Skeletal muscle satellite cell (primary cell): ENCODE data around the gene FYB2.
A peak's percentile ranks its signal among the peaks of the same experiment; 100 is the strongest.

Experiments
- H3K27me3 ChIP-seq: 2 replicates; pipeline ENCODE4 v1.7.0; 2013; ENCODE audit warnings: low read length; ENCODE audit not compliant: control insufficient read depth, insufficient read depth
- H3K36me3 ChIP-seq: 2 replicates; pipeline ENCODE4 v1.7.0; 2013; ENCODE audit warnings: mild to moderate bottlenecking, control low read depth, low read length; ENCODE audit not compliant: insufficient read depth
- H3K4me1 ChIP-seq: 2 replicates; pipeline ENCODE4 v1.7.0; 2013; ENCODE audit warnings: low read length; ENCODE audit not compliant: control insufficient read depth, insufficient read depth
- H3K4me2 ChIP-seq: 2 replicates; pipeline ENCODE4 v1.7.0; 2013; ENCODE audit warnings: mild to moderate bottlenecking, low read length
- H3K4me3 ChIP-seq: 2 replicates; pipeline ENCODE4 v1.7.0; 2013; ENCODE audit warnings: low read length
- H3K9ac ChIP-seq: 2 replicates; pipeline ENCODE4 v1.7.0; 2013; ENCODE audit warnings: mild to moderate bottlenecking, low read depth, low read length, moderate library complexity
- H3K9me3 ChIP-seq: replicated peaks from 2 replicates; pipeline ENCODE4 v1.7.0; 2013; ENCODE audit warnings: mild to moderate bottlenecking, control low read depth, low read length

Gene FYB2

GRCh38 chr1:56707379-56707778 lies 111.8 kb downstream of the FYB2 start:
- H3K4me1 ChIP-seq = peaks cover 17% of the 10 kb centered on the region
- no peak overlapping the region for H3K4me3 ChIP-seq
- no peaks in the 10 kb centered on the region for H3K9me3 ChIP-seq
- H3K9ac ChIP-seq = no peak overlapping the region
- no peaks in the 10 kb centered on the region for H3K27me3 ChIP-seq
- no peak overlapping the region for H3K4me2 ChIP-seq
- H3K36me3 ChIP-seq = no peaks in the 10 kb centered on the region

- H3K4me2 ChIP-seq = no peak overlapping the region
- no peaks in the 10 kb centered on the region for H3K27me3 ChIP-seq
- H3K36me3 ChIP-seq = no peaks in the 10 kb centered on the region
- H3K9ac ChIP-seq = no peak overlapping the region
- H3K4me1 ChIP-seq = no peaks in the 10 kb centered on the region
- no peak overlapping the region for H3K4me3 ChIP-seq
- H3K9me3 ChIP-seq = no peaks in the 10 kb centered on the region
Observed at GRCh38 chr1:56703747-56704146, 115.5 kb downstream of the FYB2 start.

- H3K36me3 ChIP-seq = no peaks in the 10 kb centered on the region
- H3K4me1 ChIP-seq = no peaks in the 10 kb centered on the region
- no peaks in the 10 kb centered on the region for H3K9me3 ChIP-seq
- no peak overlapping the region for H3K4me3 ChIP-seq
- H3K9ac ChIP-seq = no peak overlapping the region
- no peak overlapping the region for H3K4me2 ChIP-seq
- no peaks in the 10 kb centered on the region for H3K27me3 ChIP-seq
Observed at GRCh38 chr1:56696663-56697062, 122.5 kb downstream of the FYB2 start.

- H3K4me2 ChIP-seq = no peak overlapping the region
- H3K27me3 ChIP-seq = no peaks in the 10 kb centered on the region
- H3K4me1 ChIP-seq = peaks cover 18% of the 10 kb centered on the region
- no peaks in the 10 kb centered on the region for H3K36me3 ChIP-seq
- H3K9me3 ChIP-seq = no peaks in the 10 kb centered on the region
- H3K4me3 ChIP-seq = no peak overlapping the region
- no peak overlapping the region for H3K9ac ChIP-seq
Observed at GRCh38 chr1:56688522-56689026, 130.6 kb downstream of the FYB2 start.

GRCh38 chr1:56686169-56686568 lies 133.0 kb downstream of the FYB2 start:
- no peaks in the 10 kb centered on the region for H3K27me3 ChIP-seq
- no peak overlapping the region for H3K9ac ChIP-seq
- H3K4me1 ChIP-seq = peaks cover 18% of the 10 kb centered on the region
- H3K9me3 ChIP-seq = no peaks in the 10 kb centered on the region
- peak overlapping the region; percentile 1 for H3K4me2 ChIP-seq
- H3K4me3 ChIP-seq = no peak overlapping the region
- no peaks in the 10 kb centered on the region for H3K36me3 ChIP-seq

GRCh38 chr1:56683569-56683968 lies 135.6 kb downstream of the FYB2 start:
- H3K36me3 ChIP-seq = no peaks in the 10 kb centered on the region
- H3K9ac ChIP-seq = no peak overlapping the region
- no peaks in the 10 kb centered on the region for H3K9me3 ChIP-seq
- no peak overlapping the region for H3K4me3 ChIP-seq
- H3K4me1 ChIP-seq = peaks cover 16% of the 10 kb centered on the region
- H3K4me2 ChIP-seq = no peak overlapping the region
- H3K27me3 ChIP-seq = no peaks in the 10 kb centered on the region

- Histone ChIP-seq H3K4me3 (no peak overlapping the region), H3K9me3 (no peaks in the 10 kb centered on the region), H3K36me3 (no peaks in the 10 kb centered on the region), H3K4me1 (peaks cover 9% of the 10 kb centered on the region), H3K9ac (no peak overlapping the region), H3K27me3 (no peaks in the 10 kb centered on the region), H3K4me2 (no peak overlapping the region)
Observed at GRCh38 chr1:56676571-56677035, 142.6 kb downstream of the FYB2 start.

GRCh38 chr1:56675763-56676162 lies 143.4 kb downstream of the FYB2 start:
- H3K36me3 ChIP-seq = no peaks in the 10 kb centered on the region
- no peak overlapping the region for H3K4me2 ChIP-seq
- no peaks in the 10 kb centered on the region for H3K27me3 ChIP-seq
- no peak overlapping the region for H3K4me3 ChIP-seq
- H3K9me3 ChIP-seq = no peaks in the 10 kb centered on the region
- H3K4me1 ChIP-seq = peaks cover 9% of the 10 kb centered on the region
- H3K9ac ChIP-seq = no peak overlapping the region

GRCh38 chr1:56672579-56672978 lies 146.6 kb downstream of the FYB2 start:
- Histone ChIP-seq H3K9ac (no peak overlapping the region), H3K27me3 (no peaks in the 10 kb centered on the region), H3K36me3 (no peaks in the 10 kb centered on the region), H3K9me3 (no peaks in the 10 kb centered on the region), H3K4me3 (no peak overlapping the region), H3K4me1 (peaks cover 9% of the 10 kb centered on the region), H3K4me2 (no peak overlapping the region)

GRCh38 chr1:56671542-56671941 lies 147.7 kb downstream of the FYB2 start:
- no peaks in the 10 kb centered on the region for H3K36me3 ChIP-seq
- no peak overlapping the region for H3K4me2 ChIP-seq
- peaks cover 4% of the 10 kb centered on the region for H3K4me1 ChIP-seq

GRCh38 chr1:56671085-56671484 lies 148.1 kb downstream of the FYB2 start:
- Histone ChIP-seq H3K4me1 (no peaks in the 10 kb centered on the region), H3K9ac (no peak overlapping the region), H3K4me2 (no peak overlapping the region), H3K36me3 (no peaks in the 10 kb centered on the region), H3K4me3 (no peak overlapping the region), H3K9me3 (no peaks in the 10 kb centered on the region), H3K27me3 (no peaks in the 10 kb centered on the region)

More at GRCh38 chr1:56671542-56671941, 147.7 kb downstream of the FYB2 start:
- Histone ChIP-seq H3K9ac (no peak overlapping the region), H3K27me3 (no peaks in the 10 kb centered on the region), H3K4me3 (no peak overlapping the region), H3K9me3 (no peaks in the 10 kb centered on the region)

GRCh38 chr1:56670350-56670749 lies 148.9 kb downstream of the FYB2 start:
- no peaks in the 10 kb centered on the region for H3K9me3 ChIP-seq
- no peaks in the 10 kb centered on the region for H3K36me3 ChIP-seq
- H3K4me2 ChIP-seq = no peak overlapping the region
- no peak overlapping the region for H3K4me3 ChIP-seq
- no peak overlapping the region for H3K9ac ChIP-seq
- H3K4me1 ChIP-seq = no peaks in the 10 kb centered on the region
- no peaks in the 10 kb centered on the region for H3K27me3 ChIP-seq
